IPS-15b (cell line): Measurements from ENCODE around the gene PRDX5.

ENCODE experiments used
- H3K27me3 ChIP-seq: one replicate; pipeline ENCODE4 v1.6.1; 2013; ENCODE audit warnings: low read length; ENCODE audit not compliant: control insufficient read depth, insufficient read depth
- H3K36me3 ChIP-seq: one replicate; pipeline ENCODE4 v1.6.1; 2013; ENCODE audit warnings: low read length; ENCODE audit not compliant: control insufficient read depth, insufficient read depth
- H3K4me1 ChIP-seq: one replicate; pipeline ENCODE4 v1.6.1; 2013; ENCODE audit warnings: mild to moderate bottlenecking, low read length; ENCODE audit not compliant: control insufficient read depth, insufficient read depth
- H3K4me3 ChIP-seq: one replicate; pipeline ENCODE4 v1.5.1; 2013; ENCODE audit warnings: low read depth, low read length
- H3K9ac ChIP-seq: one replicate; pipeline ENCODE4 v1.6.1; 2013; ENCODE audit warnings: low read depth, mild to moderate bottlenecking, low read length
- H3K9me3 ChIP-seq: one replicate; pipeline ENCODE4 v1.6.1; 2013; ENCODE audit warnings: mild to moderate bottlenecking, low read length; ENCODE audit not compliant: control insufficient read depth, insufficient read depth

Gene PRDX5

DNA sequence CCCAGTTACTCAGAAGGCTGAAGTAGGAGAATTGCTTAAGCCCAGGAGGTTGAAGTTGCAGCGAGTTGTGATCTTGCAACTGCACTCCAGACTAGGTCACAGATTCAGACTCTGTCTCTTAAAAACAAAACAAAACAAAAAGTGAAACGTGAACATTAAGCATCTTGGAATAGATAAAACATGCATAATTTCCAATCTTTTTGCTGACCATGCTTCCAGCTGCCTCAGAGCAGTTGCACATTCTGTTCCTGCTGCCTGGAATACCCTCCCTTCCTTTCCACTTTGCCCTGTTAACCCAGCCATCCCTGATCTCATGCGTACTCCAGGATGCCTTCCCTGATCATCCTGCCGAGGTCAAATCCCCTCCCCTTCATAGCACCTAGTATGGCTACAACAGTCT, 21.4 kb downstream of the PRDX5 start:
- H3K36me3 ChIP-seq = no peaks in the 10 kb centered on the region
- no peak overlapping the region for H3K9ac ChIP-seq
- no peak overlapping the region for H3K4me3 ChIP-seq
- H3K9me3 ChIP-seq = no peaks in the 10 kb centered on the region
- peaks cover 3% of the 10 kb centered on the region for H3K27me3 ChIP-seq
- peaks cover 6% of the 10 kb centered on the region for H3K4me1 ChIP-seq

DNA sequence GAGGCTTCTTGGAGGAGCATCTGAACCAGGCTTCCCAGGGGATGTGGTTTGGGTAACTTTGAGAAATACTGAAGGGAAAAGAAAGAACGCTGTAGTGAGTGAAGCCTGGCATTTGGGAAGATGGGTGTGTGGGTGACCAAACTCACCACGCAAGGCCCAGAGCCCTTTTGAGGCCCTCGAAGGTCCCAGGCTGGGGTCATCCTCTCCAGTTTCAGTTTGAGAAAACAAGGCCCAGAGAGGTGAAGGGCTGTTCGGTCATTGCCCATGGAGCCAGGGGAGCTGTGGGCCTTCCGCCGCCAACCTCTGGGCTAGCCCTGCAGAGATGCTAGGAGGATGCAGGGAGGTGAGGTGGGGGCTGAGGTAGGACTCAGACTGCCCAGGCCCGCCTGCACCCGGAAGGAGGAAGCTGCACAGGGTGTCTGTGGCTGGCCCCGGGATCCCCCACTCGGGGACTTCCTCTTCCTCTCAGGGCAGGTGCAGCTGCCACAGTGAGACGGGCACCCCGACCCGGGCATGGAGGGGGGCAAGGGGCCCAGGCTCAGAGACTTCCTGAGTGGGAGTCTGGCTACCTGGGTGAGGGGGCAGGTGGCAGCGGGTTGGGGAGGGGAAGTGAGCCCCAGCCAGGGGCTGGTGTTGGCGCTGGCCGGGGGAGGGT, 22.0 kb downstream of the PRDX5 start, which contains the start of gene CCDC88B:
Gene CCDC88B (plus strand): TSS at position 451 of the 655 bp plus-strand sequence. CDS start 63 bp downstream, at position 514.
- Histone ChIP-seq H3K9ac (no peak within 1 kb of the TSS), H3K9me3 (no peaks in the 10 kb centered on the region), H3K27me3 (peaks cover 3% of the 10 kb centered on the region), H3K4me3 (peak within 1 kb of the TSS; percentile 68), H3K4me1 (peaks cover 6% of the 10 kb centered on the region), H3K36me3 (no peaks in the 10 kb centered on the region)

GRCh38 chr11:64340671-64341335, 22.9 kb downstream of the PRDX5 start:
- H3K9ac ChIP-seq = no peak overlapping the region

GRCh38 chr11:64341429-64341828, 23.5 kb downstream of the PRDX5 start:
- Histone ChIP-seq H3K36me3 (peaks cover 4% of the 10 kb centered on the region), H3K9ac (no peak overlapping the region), H3K9me3 (no peaks in the 10 kb centered on the region), H3K4me3 (peak overlapping the region; percentile 68), H3K4me1 (peaks cover 6% of the 10 kb centered on the region), H3K27me3 (peaks cover 3% of the 10 kb centered on the region)

More at GRCh38 chr11:64340671-64341335, 22.9 kb downstream of the PRDX5 start:
- H3K27me3 ChIP-seq = peaks cover 3% of the 10 kb centered on the region
- peaks cover 4% of the 10 kb centered on the region for H3K36me3 ChIP-seq
- H3K9me3 ChIP-seq = no peaks in the 10 kb centered on the region
- peaks cover 6% of the 10 kb centered on the region for H3K4me1 ChIP-seq
- H3K4me3 ChIP-seq = peak overlapping the region; percentile 68

DNA sequence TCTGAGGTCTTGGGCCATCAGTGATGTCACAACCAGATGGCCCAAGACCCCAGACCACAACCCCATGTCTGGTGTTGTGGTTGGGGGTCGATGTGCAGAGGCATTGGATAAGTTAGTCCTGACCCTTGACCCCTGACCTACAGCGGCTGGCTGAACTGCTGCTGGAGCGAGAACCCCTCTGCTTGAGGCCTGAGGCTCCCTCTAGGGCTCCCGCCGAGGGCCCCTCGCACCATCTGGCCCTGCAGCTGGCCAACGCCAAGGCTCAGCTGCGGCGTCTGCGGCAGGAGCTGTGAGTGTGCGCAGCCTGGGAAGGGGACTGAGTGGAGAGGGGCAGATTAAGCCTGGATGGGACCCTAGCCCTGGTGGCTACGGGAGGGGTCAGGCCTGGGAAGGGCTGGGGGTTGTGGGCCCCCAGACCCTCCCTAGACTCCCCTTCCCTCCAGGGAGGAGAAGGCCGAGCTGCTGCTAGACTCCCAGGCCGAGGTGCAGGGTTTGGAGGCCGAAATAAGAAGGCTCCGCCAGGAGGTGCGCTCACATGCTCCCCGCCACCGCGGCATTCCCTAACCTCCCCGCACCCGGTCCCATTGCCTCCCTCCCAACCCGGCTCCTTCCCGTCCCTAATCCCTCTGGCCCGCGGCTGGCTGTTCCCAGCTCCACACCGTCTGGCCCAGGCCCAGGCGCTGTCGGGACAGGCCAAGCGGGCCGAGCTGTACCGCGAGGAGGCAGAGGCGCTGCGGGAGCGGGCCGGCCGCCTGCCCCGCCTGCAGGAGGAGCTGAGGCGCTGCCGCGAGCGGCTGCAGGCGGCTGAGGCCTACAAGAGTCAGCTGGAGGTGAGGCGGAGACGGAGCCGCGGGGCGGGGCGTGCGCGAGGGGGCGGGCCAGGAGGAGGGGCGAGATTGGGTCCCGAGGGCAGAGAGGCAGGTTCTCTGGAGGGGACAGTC, 24.2 kb downstream of the PRDX5 start:
- no peaks in the 10 kb centered on the region for H3K9me3 ChIP-seq
- H3K36me3 ChIP-seq = peaks cover 5% of the 10 kb centered on the region
- peaks cover 3% of the 10 kb centered on the region for H3K27me3 ChIP-seq
- H3K9ac ChIP-seq = peak overlapping the region; percentile 47
- H3K4me3 ChIP-seq = peak overlapping the region; percentile 68
- H3K4me1 ChIP-seq = peaks cover 6% of the 10 kb centered on the region

GRCh38 chr11:64342869-64343745, 25.2 kb downstream of the PRDX5 start:
- Histone ChIP-seq H3K4me3 (peak overlapping the region; percentile 53), H3K4me1 (peaks cover 6% of the 10 kb centered on the region), H3K9me3 (no peaks in the 10 kb centered on the region), H3K36me3 (peaks cover 7% of the 10 kb centered on the region), H3K27me3 (peaks cover 3% of the 10 kb centered on the region), H3K9ac (no peak overlapping the region)

GRCh38 chr11:64343767-64344559, 26.0 kb downstream of the PRDX5 start:
- Histone ChIP-seq H3K4me3 (no peak overlapping the region), H3K27me3 (peaks cover 3% of the 10 kb centered on the region), H3K36me3 (peaks cover 7% of the 10 kb centered on the region), H3K9ac (no peak overlapping the region), H3K9me3 (no peaks in the 10 kb centered on the region), H3K4me1 (peaks cover 6% of the 10 kb centered on the region)

GRCh38 chr11:64344787-64345186, 26.9 kb downstream of the PRDX5 start:
- H3K9ac ChIP-seq = no peak overlapping the region
- H3K4me3 ChIP-seq = no peak overlapping the region

GRCh38 chr11:64347193-64347867, 29.4 kb downstream of the PRDX5 start:
- H3K4me1 ChIP-seq = peaks cover 2% of the 10 kb centered on the region

More at GRCh38 chr11:64344787-64345186, 26.9 kb downstream of the PRDX5 start:
- Histone ChIP-seq H3K4me1 (peaks cover 6% of the 10 kb centered on the region), H3K36me3 (peaks cover 7% of the 10 kb centered on the region), H3K27me3 (no peaks in the 10 kb centered on the region), H3K9me3 (no peaks in the 10 kb centered on the region)

DNA sequence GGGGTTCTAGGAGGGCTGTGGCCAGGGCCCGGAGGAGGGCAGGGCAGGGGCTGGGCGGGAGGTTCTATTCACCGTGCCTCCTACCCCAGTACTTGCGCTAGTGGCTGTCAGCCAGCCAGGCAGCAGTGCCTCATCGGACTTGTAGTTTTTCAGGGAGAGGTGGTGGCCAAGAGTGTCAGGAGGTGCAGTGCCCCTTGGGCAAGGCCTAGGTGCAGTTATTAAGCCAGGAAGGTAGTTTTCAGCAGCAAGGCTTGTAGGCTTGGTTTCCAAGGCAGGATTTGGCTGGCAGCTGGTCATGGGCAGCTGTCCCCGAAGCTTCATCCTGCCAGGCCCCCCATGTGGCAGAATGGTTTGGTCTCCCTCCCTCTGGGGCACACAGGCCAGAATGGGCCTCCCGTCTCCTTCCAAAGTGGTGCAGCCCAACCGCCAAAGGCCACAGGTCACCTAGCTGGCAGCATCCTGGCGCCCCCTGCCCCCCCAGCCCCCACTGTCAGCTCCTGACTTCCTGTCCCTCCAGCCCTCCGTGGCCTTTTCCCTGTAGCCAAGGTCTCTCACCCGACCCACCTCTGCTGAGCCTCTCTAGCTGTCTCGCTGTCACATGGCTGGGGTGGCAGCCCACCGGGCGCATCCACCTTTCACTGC, 30.6 kb downstream of the PRDX5 start:
- H3K9me3 ChIP-seq = no peaks in the 10 kb centered on the region
- H3K36me3 ChIP-seq = peaks cover 8% of the 10 kb centered on the region
- no peak overlapping the region for H3K4me3 ChIP-seq
- peaks cover 1% of the 10 kb centered on the region for H3K4me1 ChIP-seq
- H3K9ac ChIP-seq = no peak overlapping the region
- no peaks in the 10 kb centered on the region for H3K27me3 ChIP-seq

More at GRCh38 chr11:64347193-64347867, 29.4 kb downstream of the PRDX5 start:
- Histone ChIP-seq H3K36me3 (peaks cover 7% of the 10 kb centered on the region), H3K9me3 (no peaks in the 10 kb centered on the region), H3K4me3 (no peak overlapping the region), H3K27me3 (no peaks in the 10 kb centered on the region), H3K9ac (no peak overlapping the region)
